LNCaP clone FGC (cell line): ENCODE data around the gene ITGA11.

Experiments
- DNase-seq: peaks from one replicate; pipeline ENCODE4 v3.0.0-alpha.2; 2011; ENCODE audit warnings: low read depth
- H3K4me3 ChIP-seq: 2 replicates; pipeline ENCODE4 v1.5.1; 2011; ENCODE audit warnings: mild to moderate bottlenecking, low read depth, low read length, control low read depth
- CTCF ChIP-seq: IDR thresholded peaks from 2 replicates; pipeline ENCODE4 v1.5.1; 2012; ENCODE audit warnings: mild to moderate bottlenecking; ENCODE audit not compliant: control insufficient read depth, insufficient read depth; ENCODE audit errors: extremely low read depth

Gene ITGA11

GRCh38 chr15:68356778-68357177 lies 75.2 kb downstream of the ITGA11 start:
- no peak overlapping the region for H3K4me3 ChIP-seq
- DNase-seq: no peak
- TF ChIP-seq CTCF: no peak

- DNase-seq: no peak
- H3K4me3 ChIP-seq: no peak overlapping the region
- no peak for TF ChIP-seq CTCF
These were observed 77.0 kb downstream of the ITGA11 start for GRCh38 chr15:68354923-68355322.

- TF ChIP-seq CTCF: no peak
- H3K4me3 ChIP-seq: no peak overlapping the region
- DNase-seq: no peak
These were observed 77.7 kb downstream of the ITGA11 start for GRCh38 chr15:68354268-68354667.

GRCh38 chr15:68353421-68354135 lies 78.4 kb downstream of the ITGA11 start:
- no peak for DNase-seq
- no peak overlapping the region for H3K4me3 ChIP-seq
- TF ChIP-seq CTCF: no peak

- no peak overlapping the region for H3K4me3 ChIP-seq
- peak; percentile 69 for DNase-seq
- no peak for TF ChIP-seq CTCF
These were observed 79.4 kb downstream of the ITGA11 start for GRCh38 chr15:68352401-68353062.

- DNase-seq: no peak
- H3K4me3 ChIP-seq: no peak overlapping the region
- no peak for TF ChIP-seq CTCF
These were observed 82.8 kb downstream of the ITGA11 start for GRCh38 chr15:68349151-68349550.

- H3K4me3 ChIP-seq: no peak overlapping the region
- no peak for TF ChIP-seq CTCF
- DNase-seq: no peak
These were observed 83.4 kb downstream of the ITGA11 start for GRCh38 chr15:68348606-68349005.
